Measurements from ENCODE around the gene ING4. TPM values are rescaled to one million over a fixed set of nuclear protein-coding genes. Genes with fewer than 3 reads are reported as not detected.

ING4 gene
- total RNA-seq, 1 experiment from 2014 or later: 20.1 TPM

DNA sequence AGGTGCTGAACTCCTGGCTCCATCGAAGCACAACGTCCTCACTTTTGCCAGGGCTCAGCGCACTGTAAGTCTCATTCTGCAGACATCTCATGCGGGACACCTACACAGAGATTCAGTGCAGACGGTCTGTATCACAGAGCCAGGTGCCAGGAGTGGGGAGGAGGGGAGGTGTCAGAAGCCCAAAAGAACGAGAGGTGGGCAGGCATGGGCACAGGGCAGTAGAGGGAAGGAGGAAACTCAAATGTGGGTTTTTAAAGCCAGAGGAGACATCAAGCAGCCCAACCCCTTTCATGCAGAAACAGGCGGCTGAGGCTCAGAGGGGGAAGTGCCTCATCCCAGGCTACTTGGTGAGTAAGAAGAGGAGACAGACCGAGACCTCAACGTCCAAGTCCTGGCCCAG lies 24.6 kb downstream of the ING4 start:
- H3K23ac ChIP-seq (ENCODE audit: insufficient read length, low read depth, low read length): no peak overlapping the region
- H3K79me1 ChIP-seq (ENCODE audit: insufficient read depth, low read depth, low read length, poor library complexity, severe bottlenecking): no peaks in the 10 kb centered on the region
- no peak overlapping the region for H3K14ac ChIP-seq (ENCODE audit: insufficient read depth, low read length)
- H3K23me2 ChIP-seq (ENCODE audit: insufficient read length, low read depth, low read length, poor library complexity, severe bottlenecking): no peaks in the 10 kb centered on the region
- H3K36me3 Mint-ChIP-seq (ENCODE audit: insufficient read depth in 1 of 3, low read depth in 3 of 3): no peaks in the 10 kb centered on the region
- peaks cover 34% of the 10 kb centered on the region for H3K27me3 Mint-ChIP-seq (ENCODE audit: low read depth)
- H2BK15ac ChIP-seq (ENCODE audit: low read depth, low read length): no peak overlapping the region
- DNase-seq: no peak
- no peak overlapping the region for H2BK120ac ChIP-seq (ENCODE audit: low read depth, low read length, poor library complexity, severe bottlenecking)
- H3K4me1 ChIP-seq (ENCODE audit: insufficient read depth, low read length): no peaks in the 10 kb centered on the region
- no peak overlapping the region for H2BK5ac ChIP-seq (ENCODE audit: insufficient read length, low read length)
- H4K5ac ChIP-seq (ENCODE audit: insufficient read length, low read depth, low read length): no peak overlapping the region
- H2AK5ac ChIP-seq (ENCODE audit: insufficient read length, low read length): no peak overlapping the region
- TF ChIP-seq, protein P1, sequence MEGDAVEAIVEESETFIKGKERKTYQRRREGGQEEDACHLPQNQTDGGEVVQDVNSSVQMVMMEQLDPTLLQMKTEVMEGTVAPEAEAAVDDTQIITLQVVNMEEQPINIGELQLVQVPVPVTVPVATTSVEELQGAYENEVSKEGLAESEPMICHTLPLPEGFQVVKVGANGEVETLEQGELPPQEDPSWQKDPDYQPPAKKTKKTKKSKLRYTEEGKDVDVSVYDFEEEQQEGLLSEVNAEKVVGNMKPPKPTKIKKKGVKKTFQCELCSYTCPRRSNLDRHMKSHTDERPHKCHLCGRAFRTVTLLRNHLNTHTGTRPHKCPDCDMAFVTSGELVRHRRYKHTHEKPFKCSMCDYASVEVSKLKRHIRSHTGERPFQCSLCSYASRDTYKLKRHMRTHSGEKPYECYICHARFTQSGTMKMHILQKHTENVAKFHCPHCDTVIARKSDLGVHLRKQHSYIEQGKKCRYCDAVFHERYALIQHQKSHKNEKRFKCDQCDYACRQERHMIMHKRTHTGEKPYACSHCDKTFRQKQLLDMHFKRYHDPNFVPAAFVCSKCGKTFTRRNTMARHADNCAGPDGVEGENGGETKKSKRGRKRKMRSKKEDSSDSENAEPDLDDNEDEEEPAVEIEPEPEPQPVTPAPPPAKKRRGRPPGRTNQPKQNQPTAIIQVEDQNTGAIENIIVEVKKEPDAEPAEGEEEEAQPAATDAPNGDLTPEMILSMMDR (conservative IDR thresholded peaks at IDR 0.05): no peak
- H3K27ac Mint-ChIP-seq: no peak overlapping the region
- no peak overlapping the region for H4K91ac ChIP-seq (ENCODE audit: insufficient read length, low read depth, low read length)
- no peak overlapping the region for H4K8ac ChIP-seq (replicated peaks; ENCODE audit: insufficient read length, low read depth, low read length)
- H2AFZ ChIP-seq (ENCODE audit: low read length): no peak overlapping the region
- H3T11ph ChIP-seq (ENCODE audit: low read length): no peak overlapping the region
- no peaks in the 10 kb centered on the region for H3K79me2 ChIP-seq (ENCODE audit: insufficient read depth, low read length)
- H4K20me1 ChIP-seq (ENCODE audit: control insufficient read depth, insufficient read depth, insufficient read length): no peaks in the 10 kb centered on the region
- no peak overlapping the region for H3K4ac ChIP-seq (ENCODE audit: low read depth, low read length)
- no peak overlapping the region for H3K56ac ChIP-seq (ENCODE audit: insufficient read length, low read depth, low read length)
- H3K9me3 ChIP-seq (ENCODE audit: control insufficient read depth, low read depth, low read length): no peaks in the 10 kb centered on the region
- H3K27ac ChIP-seq (ENCODE audit: insufficient read length, low read depth, low read length): no peak overlapping the region
- peaks cover 12 to 14% of the 10 kb centered on the region in 2 experiments for H3K4me1 Mint-ChIP-seq
- no peak overlapping the region for H3K9ac ChIP-seq (ENCODE audit: extremely low read depth, insufficient read length, low read length)
- no peak overlapping the region for H2BK12ac ChIP-seq (ENCODE audit: insufficient read length, low read depth, low read length)
- H3K27me3 ChIP-seq (ENCODE audit: insufficient read depth, low read length): no peaks in the 10 kb centered on the region
- no peak overlapping the region for H2BK20ac ChIP-seq (ENCODE audit: low read depth, low read length, poor library complexity, severe bottlenecking)
- no peak overlapping the region for H3K4me3 Mint-ChIP-seq
- no peak overlapping the region for H3K4me2 ChIP-seq (ENCODE audit: insufficient read depth, insufficient read length, low read length)
- no peaks in the 10 kb centered on the region for H3K9me3 Mint-ChIP-seq
- no CpG with 5 or more reads among the region's 9 CpGs for WGBS (ENCODE audit: extremely low coverage, insufficient read length, low lambda C conversion rate)
- H3K18ac ChIP-seq (ENCODE audit: insufficient read length, low read depth, low read length): no peak overlapping the region

Data from H9 (cell line).